Pancreas (tissue), 10 donors: Measurements from ENCODE around the gene FMN2. TPM values are rescaled to one million over a fixed set of nuclear protein-coding genes. Genes with fewer than 3 reads are reported as not detected.

ENCODE experiments used
- ATAC-seq, 4 donors: fragments of 200-7000 bp; cut with Tn5 transposase; one replicate each; pipeline versions ENCODE4 v1.8.0 to v1.9.1; 2020; ENCODE audit warnings: mild to moderate bottlenecking in 4 of 4, moderate library complexity in 4 of 4
- DNase-seq, 6 donors: peaks; one replicate each; pipeline ENCODE4 v3.0.0-alpha.2; 2020
- FAIRE-seq: peaks from 2 replicates; lab custom pipeline; 2012; peaks lifted over from hg19 to GRCh38; lab: Jason Lieb, UNC
- H3K27ac ChIP-seq, 4 donors: fragments of 200-600 bp; sonication (generic); 1 replicate in 3 of 4; 2 replicates in 1 of 4; pipeline versions ENCODE4 v1.5.0 to v1.8.0; 2020
- H3K27me3 ChIP-seq, 4 donors: fragments of 200-600 bp; one replicate each; pipeline ENCODE4 v1.8.0; 2021
- H3K36me3 ChIP-seq, 3 donors: fragments of 200-600 bp; sonication (generic) in 1 of 3; one replicate each; pipeline versions ENCODE4 v1.5.0 to v1.8.0; 2020 to 2021
- H3K4me1 ChIP-seq, 3 donors: fragments of 200-600 bp; one replicate each; pipeline ENCODE4 v1.8.0; 2021
- H3K4me3 ChIP-seq, 4 donors: fragments of 200-600 bp; sonication (generic) in 2 of 4; one replicate each; pipeline versions ENCODE4 v1.5.0 to v1.8.0; 2020 to 2021
- H3K9me3 ChIP-seq, 4 donors: fragments of 200-600 bp; one replicate each; pipeline ENCODE4 v1.8.0; 2021
- WGBS, 2 donors: extraction: QIAGEN DNeasy Blood & Tissue Kit; methylation state at CpG; one replicate each; pipeline ENCODE4 v1.1.7; 2013; 5-methylcytosine and 5-hydroxymethylcytosine counted together
- intact Hi-C, 3 donors: fragments of 100-400 bp; cut with DNase I; formaldehyde crosslinking; loops; one replicate each; pipeline versions ENCODE4 v1.11.1 to v1.14.2; 2022
- polyA plus RNA-seq, 2 donors: library from polyadenylated mRNA; stranded (reverse); fragments of 200-250 nt; gene quantifications; one replicate each; pipeline ENCODE4 v1.2.3, GENCODE V29; 2013
- total RNA-seq, 6 donors: library from RNA; stranded (reverse); fragmentation: NEBNext Ultra II Directional in 4 of 6; extraction: Animal tissue kit (Norgen Biotek cat#: 25700) in 4 of 6; gene quantifications; one replicate each; pipeline versions ENCODE4 v1.2.1 to v1.2.4, GENCODE V29; 2021 to 2023
- TF ChIP-seq, protein P1 (sequence below), 4 donors: fragments of 200-600 bp; sonication (generic) in 3 of 4; IDR thresholded peaks; one replicate each; pipeline versions ENCODE4 v1.5.0 to v1.8.0; 2021; ENCODE audit warnings: antibody characterized with exemption in 4 of 4
- donor health status: healthy with polysubstance abuse.
- donor health status: DM: no; HTN: no; CAD: no; lungs with moderate emphysema.
- donor health status: DM: no; HTN: no; CAD: no.
- donor health status: control.
- donor health status: control.
- donor health status: Bipolar disorder and iron deficiency.
- donor health status: DM: yes; HTN: yes; CAD: no.
- donor health status: DM: no; HTN: no; CAD: no.
- donor health status: DM: no; HTN: no; CAD: no.
- donor health status: DM: yes; HTN: yes; CAD: no.

Gene FMN2
- total and polyA plus RNA-seq, 8 donors: 0.56 to 8.2 (median 2.0) TPM

DNA sequence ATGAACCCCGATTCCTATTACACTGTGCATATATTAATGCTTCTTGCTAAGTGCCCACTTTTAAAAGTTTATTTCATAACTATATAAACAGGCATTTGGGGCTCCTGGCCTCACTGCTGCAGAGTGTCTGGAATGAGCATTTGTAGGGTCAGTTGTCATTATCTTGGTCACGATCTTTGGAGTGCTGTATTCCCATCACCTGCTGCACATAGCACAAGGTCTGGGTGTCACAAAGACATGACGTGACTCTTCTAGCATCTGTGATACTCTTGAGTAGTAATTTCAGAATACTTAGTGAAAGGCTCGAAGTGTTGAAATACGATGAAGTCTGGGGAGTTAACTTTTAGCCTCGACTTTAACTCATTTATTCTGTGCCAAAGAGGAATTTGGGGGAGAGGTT lies 186.4 kb downstream of the FMN2 start:
- TF ChIP-seq, protein P1, sequence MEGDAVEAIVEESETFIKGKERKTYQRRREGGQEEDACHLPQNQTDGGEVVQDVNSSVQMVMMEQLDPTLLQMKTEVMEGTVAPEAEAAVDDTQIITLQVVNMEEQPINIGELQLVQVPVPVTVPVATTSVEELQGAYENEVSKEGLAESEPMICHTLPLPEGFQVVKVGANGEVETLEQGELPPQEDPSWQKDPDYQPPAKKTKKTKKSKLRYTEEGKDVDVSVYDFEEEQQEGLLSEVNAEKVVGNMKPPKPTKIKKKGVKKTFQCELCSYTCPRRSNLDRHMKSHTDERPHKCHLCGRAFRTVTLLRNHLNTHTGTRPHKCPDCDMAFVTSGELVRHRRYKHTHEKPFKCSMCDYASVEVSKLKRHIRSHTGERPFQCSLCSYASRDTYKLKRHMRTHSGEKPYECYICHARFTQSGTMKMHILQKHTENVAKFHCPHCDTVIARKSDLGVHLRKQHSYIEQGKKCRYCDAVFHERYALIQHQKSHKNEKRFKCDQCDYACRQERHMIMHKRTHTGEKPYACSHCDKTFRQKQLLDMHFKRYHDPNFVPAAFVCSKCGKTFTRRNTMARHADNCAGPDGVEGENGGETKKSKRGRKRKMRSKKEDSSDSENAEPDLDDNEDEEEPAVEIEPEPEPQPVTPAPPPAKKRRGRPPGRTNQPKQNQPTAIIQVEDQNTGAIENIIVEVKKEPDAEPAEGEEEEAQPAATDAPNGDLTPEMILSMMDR (IDR thresholded peaks at IDR 0.05): no peak
- DNase-seq (no peak), ATAC-seq (no peak), FAIRE-seq (no peak)
- Histone ChIP-seq H3K27ac (no peak overlapping the region), H3K36me3 (no peaks in the 10 kb centered on the region), H3K4me3 (no peak overlapping the region), H3K9me3 (no peaks in the 10 kb centered on the region), H3K27me3 (no peaks in the 10 kb centered on the region), H3K4me1 (no peaks in the 10 kb centered on the region)
- intact Hi-C loops: no loop called here
- 51 to 66% methylated on average over 6 of the region's 6 CpGs for WGBS, 2 donors

DNA sequence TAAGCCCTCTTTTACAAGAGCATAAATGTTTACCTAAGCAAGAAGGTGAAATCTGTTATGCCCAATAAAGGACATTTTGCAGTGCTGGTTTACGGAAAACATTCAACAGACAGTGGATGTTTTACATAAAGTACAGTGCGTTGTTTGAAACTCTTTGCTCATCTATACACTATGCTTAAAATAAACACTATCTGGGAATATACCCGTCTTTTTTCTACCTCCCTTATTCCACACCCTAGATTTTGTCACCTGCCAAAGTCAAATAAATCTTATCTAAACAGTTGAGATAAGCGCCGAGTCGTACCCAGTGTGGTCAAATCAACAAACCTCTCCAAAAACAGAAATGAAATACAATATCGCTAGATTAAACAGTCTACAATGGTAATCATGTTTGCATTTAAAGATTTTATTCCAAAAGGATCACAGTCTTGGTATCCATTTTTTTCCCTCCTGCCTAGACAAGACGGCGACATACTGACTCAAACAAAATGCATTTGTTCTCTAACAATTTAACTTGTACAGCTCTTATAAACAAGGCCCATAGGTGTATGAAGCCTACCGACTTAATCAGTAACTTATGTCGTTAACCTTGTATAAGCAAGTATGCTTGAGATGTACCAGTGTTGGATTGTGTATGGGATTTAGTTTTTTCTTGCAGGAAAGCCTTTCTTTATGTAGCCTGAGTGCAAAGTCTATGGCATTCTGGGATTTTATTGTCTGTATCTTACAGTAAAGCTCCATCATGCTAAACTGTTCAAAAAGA lies 189.1 kb downstream of the FMN2 start:
- peak; percentile 70 for FAIRE-seq
- Histone ChIP-seq H3K27ac (no peak overlapping the region), H3K4me1 (no peaks in the 10 kb centered on the region), H3K27me3 (no peaks in the 10 kb centered on the region), H3K9me3 (no peaks in the 10 kb centered on the region), H3K36me3 (no peaks in the 10 kb centered on the region), H3K4me3 (no peak overlapping the region)
- DNase-seq: no peak
- WGBS, 2 donors: 12 to 14% methylated on average over 11 of the region's 11 CpGs
- peak in 2 of 4 donors; percentile 17 to 33 for ATAC-seq
- TF ChIP-seq, protein P1 (IDR thresholded peaks at IDR 0.05): no peak
- intact Hi-C loops: no loop called here

DNA sequence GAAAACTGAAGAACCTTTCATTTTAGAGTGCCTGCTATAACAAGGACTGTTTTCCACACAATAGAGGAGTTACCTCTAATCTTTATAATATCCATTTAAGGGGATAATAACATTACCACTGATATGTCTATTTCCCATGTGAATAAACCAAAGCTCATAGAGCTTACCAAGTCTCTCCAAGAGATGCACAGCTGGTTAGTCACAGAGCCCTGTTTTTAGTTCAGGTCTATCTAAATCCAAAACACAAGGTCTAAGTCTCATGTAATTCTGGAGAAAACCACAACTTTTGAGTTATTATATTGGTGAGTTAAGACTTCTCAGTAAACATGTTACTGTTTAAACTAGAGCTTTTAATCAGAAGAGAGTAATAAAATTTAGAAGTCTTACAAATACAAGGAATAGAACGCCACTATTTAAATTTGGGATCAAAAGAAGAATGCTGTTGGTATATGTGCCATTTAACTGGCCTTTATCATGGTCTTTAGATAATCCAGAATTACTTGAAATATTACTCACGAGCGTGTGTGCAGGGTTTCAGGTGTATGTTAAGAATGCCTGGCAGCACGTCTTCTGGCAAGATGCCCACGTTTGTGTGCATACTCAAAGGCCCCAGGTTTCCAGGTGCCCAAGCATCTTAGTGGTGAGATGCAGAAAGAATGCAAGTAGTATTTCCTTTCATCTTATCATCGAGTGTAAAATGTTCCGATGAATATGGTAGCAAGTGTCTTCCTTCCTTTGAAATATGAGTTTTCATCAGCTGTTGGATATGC lies 190.6 kb downstream of the FMN2 start:
- FAIRE-seq (no peak), ATAC-seq (no peak), DNase-seq (no peak)
- TF ChIP-seq, protein P1 (IDR thresholded peaks at IDR 0.05): no peak
- H3K36me3 ChIP-seq: no peaks in the 10 kb centered on the region
- H3K27me3 ChIP-seq: no peaks in the 10 kb centered on the region
- no peak overlapping the region for H3K4me3 ChIP-seq
- no peaks in the 10 kb centered on the region for H3K4me1 ChIP-seq
- no peak overlapping the region for H3K27ac ChIP-seq
- intact Hi-C loops: no loop called here
- 50 to 61% methylated on average over 7 of the region's 7 CpGs for WGBS, 2 donors
- H3K9me3 ChIP-seq: no peaks in the 10 kb centered on the region

DNA sequence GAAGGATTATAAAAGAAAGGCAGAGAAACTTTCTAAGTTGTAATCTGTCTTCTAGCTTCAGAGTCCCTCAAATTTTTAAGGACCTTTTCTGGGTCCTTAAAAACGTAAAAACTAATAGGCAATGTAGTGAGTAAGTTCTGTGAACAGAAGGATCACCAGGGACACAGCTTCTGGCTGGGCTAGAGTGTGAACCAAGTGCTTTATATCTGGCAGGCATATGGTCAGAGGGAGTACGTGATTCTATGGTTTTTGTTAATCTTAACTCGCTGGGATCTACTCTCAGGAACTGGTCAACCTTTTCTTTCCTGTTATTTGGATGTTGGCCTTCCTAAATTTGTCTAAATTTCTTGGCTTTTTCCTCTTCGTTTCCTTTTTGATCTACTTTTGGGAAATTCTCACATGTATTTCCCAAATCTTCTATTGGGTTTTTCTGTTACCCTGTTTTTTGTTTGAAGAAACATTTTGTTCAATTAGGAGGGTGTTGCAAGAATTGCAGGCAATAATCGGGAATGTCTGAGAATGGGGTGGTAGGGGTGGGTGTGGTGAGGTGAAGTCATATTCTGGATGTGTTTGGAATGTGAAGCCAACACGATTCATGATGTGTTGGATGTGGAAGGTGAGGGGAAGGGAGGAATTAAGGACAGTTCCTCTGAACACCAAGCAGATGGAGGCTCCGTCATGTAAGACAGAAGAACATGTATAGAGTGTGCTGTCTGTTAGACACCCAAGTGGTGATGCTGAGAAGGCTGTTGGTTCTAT lies 193.2 kb downstream of the FMN2 start:
- H3K27ac ChIP-seq: no peak overlapping the region
- TF ChIP-seq, protein P1 (IDR thresholded peaks at IDR 0.05): no peak
- no peak for FAIRE-seq
- H3K4me1 ChIP-seq: no peaks in the 10 kb centered on the region
- no peak overlapping the region for H3K4me3 ChIP-seq
- no peaks in the 10 kb centered on the region for H3K27me3 ChIP-seq
- DNase-seq: no peak
- whole genome bisulfite sequencing, 2 donors: 54 to 68% methylated on average over 7 of the region's 7 CpGs
- no peaks in the 10 kb centered on the region for H3K36me3 ChIP-seq
- ATAC-seq: no peak
- H3K9me3 ChIP-seq: no peaks in the 10 kb centered on the region
- intact Hi-C loops: no loop called here
